NCI-H1930 (cell line): ENCODE measurements around the gene ZNF768.
"Not testable (repeated sequence)": the region's sequence is repeated elsewhere in the genome, so short reads cannot be mapped to it uniquely, and the experiment has no call there.

Source experiments
- DNase-seq, 2 experiments: peaks; one replicate each; lab custom pipeline; 2025; lab: John Stamatoyannopoulos, UW

Gene ZNF768

GRCh38 chr16:30510376-30510938, 15.9 kb downstream of the ZNF768 start:
- no peak for DNase-seq

- no peak for DNase-seq
Measured at GRCh38 chr16:30509081-30509765, 17.1 kb downstream of the ZNF768 start.

- no peak for DNase-seq
Measured at GRCh38 chr16:30503403-30504296, 22.7 kb downstream of the ZNF768 start.

- DNase-seq: peak in 1 of 2 experiments; percentile 32
Measured at GRCh38 chr16:30499284-30499683, 27.1 kb downstream of the ZNF768 start.

GRCh38 chr16:30494709-30495108, 31.7 kb downstream of the ZNF768 start:
- DNase-seq: no peak

- no peak for DNase-seq
Measured at GRCh38 chr16:30493941-30494488, 32.4 kb downstream of the ZNF768 start.

GRCh38 chr16:30491744-30492308, 34.5 kb downstream of the ZNF768 start:
- no peak for DNase-seq

GRCh38 chr16:30491229-30491628, 35.1 kb downstream of the ZNF768 start:
- DNase-seq: no peak

GRCh38 chr16:30490210-30490609, 36.2 kb downstream of the ZNF768 start:
- DNase-seq: no peak

- no peak for DNase-seq
Measured at GRCh38 chr16:30488764-30489605, 37.4 kb downstream of the ZNF768 start.

GRCh38 chr16:30485818-30486436, 40.4 kb downstream of the ZNF768 start:
- DNase-seq: no peak

GRCh38 chr16:30484887-30485286, 41.5 kb downstream of the ZNF768 start:
- DNase-seq: no peak

- no peak for DNase-seq
Measured at GRCh38 chr16:30482366-30482765, 44.0 kb downstream of the ZNF768 start.

- DNase-seq: no peak
Measured at GRCh38 chr16:30481381-30481780, 45.0 kb downstream of the ZNF768 start.

GRCh38 chr16:30478766-30479478, 47.4 kb downstream of the ZNF768 start:
- no peak for DNase-seq

GRCh38 chr16:30477773-30478172, 48.6 kb downstream of the ZNF768 start:
- not testable (repeated sequence) for DNase-seq

- DNase-seq: no peak
Measured at GRCh38 chr16:30476991-30477390, 49.4 kb downstream of the ZNF768 start.

- DNase-seq: no peak
Measured at GRCh38 chr16:30474684-30475083, 51.7 kb downstream of the ZNF768 start.

GRCh38 chr16:30474074-30474452, 52.3 kb downstream of the ZNF768 start:
- DNase-seq: no peak
